GM23338 (cell line): ENCODE data around the gene TMEM214. TPM values are rescaled to one million over a fixed set of nuclear protein-coding genes. Genes with fewer than 3 reads are reported as not detected.

ENCODE experiments used
- ATAC-seq: fragments of 200-7000 bp; cut with Tn5 transposase; 3 replicates; pipeline ENCODE4 v1.9.1; 2020
- DNase-seq: peaks from one replicate; pipeline ENCODE4 v3.0.0-alpha.2; 2015; ENCODE audit warnings: low spot score
- H2AFZ ChIP-seq: fragments of 200-600 bp; sonication (generic); 2 replicates; pipeline ENCODE4 v1.8.0; 2016; ENCODE audit warnings: antibody characterized with exemption, mild to moderate bottlenecking, moderate library complexity
- H3F3A ChIP-seq: fragments of 200-600 bp; sonication (generic); replicated peaks from 2 replicates; pipeline ENCODE4 v1.8.0; 2017; ENCODE audit warnings: antibody characterized with exemption, mixed run types, low read depth
- H3K27ac ChIP-seq: fragments of 200-600 bp; sonication (generic); 2 replicates; pipeline ENCODE4 v1.6.1; 2016; ENCODE audit warnings: low read depth
- H3K27me3 ChIP-seq: fragments of 200-600 bp; sonication (generic); 2 replicates; pipeline ENCODE4 v1.8.0; 2016; ENCODE audit warnings: mild to moderate bottlenecking, mixed run types, moderate library complexity; ENCODE audit not compliant: insufficient read depth
- H3K36me3 ChIP-seq: fragments of 200-600 bp; sonication (generic); 2 replicates; pipeline ENCODE4 v1.8.0; 2016; ENCODE audit warnings: mild to moderate bottlenecking; ENCODE audit not compliant: insufficient read depth
- H3K4me1 ChIP-seq: fragments of 200-600 bp; sonication (generic); 2 replicates; pipeline ENCODE4 v1.8.0; 2016; ENCODE audit warnings: mild to moderate bottlenecking, moderate library complexity; ENCODE audit not compliant: insufficient read depth
- H3K4me2 ChIP-seq: fragments of 200-600 bp; sonication (generic); 2 replicates; pipeline ENCODE4 v1.7.1; 2017; ENCODE audit warnings: mixed run types
- H3K4me3 ChIP-seq: fragments of 200-600 bp; sonication (generic); 2 replicates; pipeline ENCODE4 v1.6.1; 2016; ENCODE audit warnings: mixed run types
- H3K79me2 ChIP-seq: fragments of 200-600 bp; sonication (generic); replicated peaks from 2 replicates; pipeline ENCODE4 v1.8.0; 2017; ENCODE audit warnings: mild to moderate bottlenecking; ENCODE audit not compliant: insufficient read depth
- H3K9me2 ChIP-seq: fragments of 200-600 bp; sonication (generic); 2 replicates; pipeline ENCODE4 v1.8.0; 2017; ENCODE audit not compliant: insufficient read depth
- H4K20me1 ChIP-seq: fragments of 200-600 bp; sonication (generic); replicated peaks from 2 replicates; pipeline ENCODE4 v1.8.0; 2017; ENCODE audit warnings: mild to moderate bottlenecking; ENCODE audit not compliant: insufficient read depth
- H3K27ac Mint-ChIP-seq: 2 replicates; pipeline ENCODE4 v1.8.0; 2020; ENCODE audit warnings: inconsistent platforms, mild to moderate bottlenecking, moderate library complexity, mixed read lengths
- H3K27me3 Mint-ChIP-seq: 3 replicates; pipeline ENCODE4 v1.8.0; 2022; ENCODE audit warnings: low read depth, mild to moderate bottlenecking, moderate library complexity, mixed read lengths, inconsistent platforms; ENCODE audit not compliant: insufficient read depth, poor library complexity
- H3K36me3 Mint-ChIP-seq: 3 replicates; pipeline ENCODE4 v1.8.0; 2021; ENCODE audit warnings: low read depth, mild to moderate bottlenecking, inconsistent platforms, moderate library complexity, mixed read lengths
- H3K4me1 Mint-ChIP-seq: 3 replicates; pipeline ENCODE4 v1.8.0; 2020; ENCODE audit warnings: mild to moderate bottlenecking, inconsistent platforms, mixed read lengths
- H3K4me3 Mint-ChIP-seq: 3 replicates; pipeline ENCODE4 v1.8.0; 2021; ENCODE audit warnings: moderate library complexity, mild to moderate bottlenecking, inconsistent platforms, mixed read lengths
- H3K9me3 Mint-ChIP-seq: 3 replicates; pipeline ENCODE4 v1.8.0; 2020; ENCODE audit warnings: moderate library complexity, mild to moderate bottlenecking, inconsistent platforms, mixed read lengths
- CREB1 ChIP-seq: fragments of 250-450 bp; sonication (Bioruptor Pico); IDR thresholded peaks from 2 replicates; pipeline ENCODE4 v1.5.0; 2020; ENCODE audit warnings: low read depth, mild to moderate bottlenecking, moderate library complexity
- CTCF ChIP-seq, 2 experiments: fragments of 200-600 bp in 1 of 2; sonication (generic) in 1 of 2; conservative IDR thresholded peaks; 2 replicates each; pipeline versions ENCODE4 v1.5.1 to v1.6.1; 2016 to 2017; ENCODE audit warnings: antibody characterized with exemption in 2 of 2, low read depth in 2 of 2, mild to moderate bottlenecking in 2 of 2, moderate library complexity in 1 of 2
- ETS1 ChIP-seq: IDR thresholded peaks from 2 replicates; pipeline ENCODE4 v1.6.1; 2016; ENCODE audit warnings: antibody characterized with exemption
- EZH2 ChIP-seq: fragments of 200-600 bp; sonication (generic); IDR thresholded peaks from one replicate; pipeline ENCODE4 v1.8.0; 2017; ENCODE audit warnings: antibody characterized with exemption, mild to moderate bottlenecking, low read depth; ENCODE audit not compliant: unreplicated experiment
- EZH2phosphoT487 ChIP-seq: fragments of 200-600 bp; sonication (generic); IDR thresholded peaks from one replicate; pipeline ENCODE4 v1.8.1; 2018; ENCODE audit warnings: antibody characterized with exemption; ENCODE audit not compliant: unreplicated experiment
- JUNB ChIP-seq: IDR thresholded peaks from one replicate; pipeline ENCODE4 v1.6.1; 2016; ENCODE audit warnings: antibody characterized with exemption; ENCODE audit not compliant: unreplicated experiment
- NANOG ChIP-seq: IDR thresholded peaks from 2 replicates; pipeline ENCODE4 v1.6.1; 2016; ENCODE audit warnings: antibody characterized with exemption, borderline replicate concordance
- POLR2AphosphoS5 ChIP-seq: IDR thresholded peaks from 2 replicates; pipeline ENCODE4 v1.6.1; 2016; ENCODE audit warnings: antibody characterized with exemption, low read depth
- REST ChIP-seq: IDR thresholded peaks from one replicate; pipeline ENCODE4 v1.6.1; 2018; ENCODE audit warnings: antibody characterized with exemption; ENCODE audit not compliant: unreplicated experiment
- STAT1 ChIP-seq: IDR thresholded peaks from one replicate; pipeline ENCODE4 v1.6.1; 2016; ENCODE audit warnings: antibody characterized with exemption; ENCODE audit not compliant: unreplicated experiment
- ZNF114 ChIP-seq: fragments of 250-450 bp; sonication (Bioruptor Pico); IDR thresholded peaks from 2 replicates; pipeline ENCODE4 v1.5.0; 2020; ENCODE audit warnings: mild to moderate bottlenecking, moderate library complexity
- ZNF331 ChIP-seq: fragments of 250-450 bp; sonication (Bioruptor Pico); IDR thresholded peaks from 2 replicates; pipeline ENCODE4 v1.5.0; 2020; ENCODE audit warnings: low read depth, mild to moderate bottlenecking, moderate library complexity
- ZNF462 ChIP-seq: fragments of 250-450 bp; sonication (Bioruptor Pico); IDR thresholded peaks from 2 replicates; pipeline ENCODE4 v1.5.0; 2020; ENCODE audit warnings: mild to moderate bottlenecking, moderate library complexity
- polyA plus RNA-seq: library from polyadenylated mRNA; unstranded; fragments of >200 nt; fragmentation: Nextera tagmentation; extraction: Ambion mirVana; gene quantifications from 2 replicates; pipeline ENCODE4 v1.2.1, GENCODE V29; 2016
- total RNA-seq: library from RNA; depleted of rRNA; stranded (reverse); fragments of >200 nt; shearing (Covaris generic); gene quantifications from 2 replicates; pipeline ENCODE4 v1.2.3, GENCODE V29; 2014

Gene TMEM214
- total and polyA plus RNA-seq, 2 experiments from 2014 or later, result 18.4 to 36.5 TPM

GRCh38 chr2:27057184-27057583, 24.4 kb downstream of the TMEM214 start (continued):
- TF ChIP-seq ZNF462 (CRISPR knock-in tag) (no peak), ZNF331 (no peak)

- ATAC-seq, result no peak
- no peaks in the 10 kb centered on the region; the same call in none of the 2 replicates for H4K20me1 ChIP-seq
- H3K4me3 Mint-ChIP-seq, result no peak overlapping the region
- peaks cover 3% of the 10 kb centered on the region for H3K27me3 Mint-ChIP-seq
- H3K4me1 ChIP-seq, result no peaks in the 10 kb centered on the region
- no peaks in the 10 kb centered on the region for H3K9me2 ChIP-seq
- no peaks in the 10 kb centered on the region; the same call in 2 of the 3 replicates for H3K4me1 Mint-ChIP-seq
- no peak overlapping the region for H3K4me2 ChIP-seq
- no peaks in the 10 kb centered on the region for H3K27me3 ChIP-seq
- peaks cover 15% of the 10 kb centered on the region for H3K36me3 ChIP-seq
- H3K4me3 ChIP-seq, result no peak overlapping the region
- H3K27ac Mint-ChIP-seq, result no peak overlapping the region
- peaks cover 43% of the 10 kb centered on the region for H3K36me3 Mint-ChIP-seq
- no peak overlapping the region for H2AFZ ChIP-seq
- no peaks in the 10 kb centered on the region for H3K9me3 Mint-ChIP-seq
- peaks cover 9% of the 10 kb centered on the region; the same call in 1 of the 2 replicates for H3F3A ChIP-seq
- no peaks in the 10 kb centered on the region for H3K79me2 ChIP-seq
- DNase-seq, result no peak
- no peak overlapping the region for H3K27ac ChIP-seq
- no peak for TF ChIP-seq STAT1
- no peak for TF ChIP-seq CTCF (conservative IDR thresholded peaks at IDR 0.05; ENCODE audit: low read depth in 2 of 2)
- no peak for TF ChIP-seq POLR2AphosphoS5
- no peak for TF ChIP-seq ZNF114
- TF ChIP-seq CREB1, result no peak
- no peak for TF ChIP-seq EZH2phosphoT487
- no peak for TF ChIP-seq ETS1
- TF ChIP-seq REST, result no peak
- no peak for TF ChIP-seq JUNB
- TF ChIP-seq NANOG, result no peak
- no peak for TF ChIP-seq EZH2
- no peak for TF ChIP-seq ZNF331
Observed at GRCh38 chr2:27058210-27058609, 25.4 kb downstream of the TMEM214 start.
